SK-N-SH treated with all-trans-retinoic acid at 6 μM for 48 hours (cell line): Measurements from ENCODE around the gene SIN3B.

Experiments used
- BACH2 ChIP-seq: fragments of 250-450 bp; sonication (Bioruptor Pico); IDR thresholded peaks from 2 replicates; pipeline ENCODE4 v1.9.0; 2021; ENCODE audit warnings: mild to moderate bottlenecking, borderline replicate concordance
- PATZ1 ChIP-seq: fragments of 250-450 bp; sonication (Bioruptor Pico); IDR thresholded peaks from 2 replicates; pipeline ENCODE4 v1.8.0; 2020; ENCODE audit warnings: mild to moderate bottlenecking, moderate library complexity, borderline replicate concordance
- PPARA ChIP-seq: fragments of 250-450 bp; sonication (Bioruptor Pico); IDR thresholded peaks from 2 replicates; pipeline ENCODE4 v1.5.0; 2020; ENCODE audit warnings: mild to moderate bottlenecking, borderline replicate concordance
- SNAI2 ChIP-seq: fragments of 250-450 bp; sonication (Bioruptor Pico); IDR thresholded peaks from 2 replicates; pipeline ENCODE4 v1.5.0; 2020; ENCODE audit warnings: mild to moderate bottlenecking, moderate library complexity
- ZFP30 ChIP-seq: fragments of 450-650 bp; formaldehyde crosslinking; IDR thresholded peaks from 2 replicates; pipeline ENCODE4 v1.5.0; 2022; ENCODE audit warnings: mild to moderate bottlenecking, moderate library complexity
- ZNF565 ChIP-seq: fragments of 450-650 bp; formaldehyde crosslinking; conservative IDR thresholded peaks from 2 replicates; pipeline ENCODE4 v1.5.0; 2020; ENCODE audit warnings: low read depth, mild to moderate bottlenecking, moderate library complexity

GRCh38 chr19:16829010-16829821, at the start of gene SIN3B:
- TF ChIP-seq ZFP30 (CRISPR knock-in tag): no peak
- no peak for TF ChIP-seq BACH2
- TF ChIP-seq PPARA (CRISPR knock-in tag): no peak
- no peak for TF ChIP-seq PATZ1
- TF ChIP-seq ZNF565 (CRISPR knock-in tag): no peak
- no peak for TF ChIP-seq SNAI2
